Subcutaneous adipose tissue (tissue), 4 donors: ENCODE measurements around the gene MT1F. TPM values are rescaled to one million over a fixed set of nuclear protein-coding genes. Genes with fewer than 3 reads are reported as not detected.

Experiments used
- total RNA-seq, 4 donors: library from RNA; depleted of rRNA; stranded (reverse); fragments of >200 nt; gene quantifications; one replicate each; pipeline ENCODE4 v1.1.0, GENCODE V29; 2016
- TF ChIP-seq, protein P1 (sequence below): fragments of 450-650 bp; IDR thresholded peaks from one replicate; pipeline ENCODE4 v1.5.1; 2016; ENCODE audit warnings: low read depth, mild to moderate bottlenecking, control low read depth, antibody characterized with exemption, moderate library complexity

MT1F gene
- 10 to 100 TPM in 3 of 4 donors, 1 to 10 TPM in 1; 9.2 to 55.1 (median 11.8) TPM for total RNA-seq

DNA sequence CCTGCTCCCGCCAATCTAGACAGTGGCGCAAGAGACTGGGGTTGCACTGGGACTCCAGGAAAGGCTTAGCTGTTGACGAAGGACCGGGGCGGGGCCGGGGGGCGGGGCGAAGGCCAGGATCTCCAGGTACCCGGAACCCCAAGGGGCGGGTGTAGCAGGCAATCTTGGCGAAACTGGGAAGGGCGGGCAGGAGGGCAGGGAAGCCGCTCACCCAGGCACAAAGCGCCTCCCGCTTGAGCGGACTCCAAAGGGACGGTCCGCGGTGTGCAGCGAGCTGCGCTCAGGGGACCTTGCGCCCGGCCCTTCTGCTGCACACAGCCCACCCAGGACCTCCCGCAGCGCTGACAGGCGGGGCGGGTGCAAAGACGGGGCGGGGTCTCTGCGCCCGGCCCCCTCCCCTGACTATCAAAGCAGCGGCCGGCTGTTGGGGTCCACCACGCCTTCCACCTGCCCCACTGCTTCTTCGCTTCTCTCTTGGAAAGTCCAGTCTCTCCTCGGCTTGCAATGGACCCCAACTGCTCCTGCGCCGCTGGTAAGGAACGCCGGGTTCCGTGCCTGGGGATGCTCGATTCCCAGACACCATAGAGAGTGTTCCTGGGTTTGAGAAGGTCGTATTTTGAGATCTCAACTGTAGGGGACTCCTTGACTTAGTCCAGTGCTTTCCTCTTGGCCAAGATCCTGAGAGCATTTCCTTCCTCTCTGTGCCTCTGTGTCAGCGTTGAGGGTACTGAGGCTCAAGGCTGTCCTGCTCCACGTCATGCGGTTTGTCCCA, at the start of gene MT1F:
TSS of gene MT1F (plus strand) at position 405 of the 772 bp plus-strand sequence. CDS start at position 505, 100 bp downstream.
- TF ChIP-seq, protein P1, sequence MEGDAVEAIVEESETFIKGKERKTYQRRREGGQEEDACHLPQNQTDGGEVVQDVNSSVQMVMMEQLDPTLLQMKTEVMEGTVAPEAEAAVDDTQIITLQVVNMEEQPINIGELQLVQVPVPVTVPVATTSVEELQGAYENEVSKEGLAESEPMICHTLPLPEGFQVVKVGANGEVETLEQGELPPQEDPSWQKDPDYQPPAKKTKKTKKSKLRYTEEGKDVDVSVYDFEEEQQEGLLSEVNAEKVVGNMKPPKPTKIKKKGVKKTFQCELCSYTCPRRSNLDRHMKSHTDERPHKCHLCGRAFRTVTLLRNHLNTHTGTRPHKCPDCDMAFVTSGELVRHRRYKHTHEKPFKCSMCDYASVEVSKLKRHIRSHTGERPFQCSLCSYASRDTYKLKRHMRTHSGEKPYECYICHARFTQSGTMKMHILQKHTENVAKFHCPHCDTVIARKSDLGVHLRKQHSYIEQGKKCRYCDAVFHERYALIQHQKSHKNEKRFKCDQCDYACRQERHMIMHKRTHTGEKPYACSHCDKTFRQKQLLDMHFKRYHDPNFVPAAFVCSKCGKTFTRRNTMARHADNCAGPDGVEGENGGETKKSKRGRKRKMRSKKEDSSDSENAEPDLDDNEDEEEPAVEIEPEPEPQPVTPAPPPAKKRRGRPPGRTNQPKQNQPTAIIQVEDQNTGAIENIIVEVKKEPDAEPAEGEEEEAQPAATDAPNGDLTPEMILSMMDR, result no peak

DNA sequence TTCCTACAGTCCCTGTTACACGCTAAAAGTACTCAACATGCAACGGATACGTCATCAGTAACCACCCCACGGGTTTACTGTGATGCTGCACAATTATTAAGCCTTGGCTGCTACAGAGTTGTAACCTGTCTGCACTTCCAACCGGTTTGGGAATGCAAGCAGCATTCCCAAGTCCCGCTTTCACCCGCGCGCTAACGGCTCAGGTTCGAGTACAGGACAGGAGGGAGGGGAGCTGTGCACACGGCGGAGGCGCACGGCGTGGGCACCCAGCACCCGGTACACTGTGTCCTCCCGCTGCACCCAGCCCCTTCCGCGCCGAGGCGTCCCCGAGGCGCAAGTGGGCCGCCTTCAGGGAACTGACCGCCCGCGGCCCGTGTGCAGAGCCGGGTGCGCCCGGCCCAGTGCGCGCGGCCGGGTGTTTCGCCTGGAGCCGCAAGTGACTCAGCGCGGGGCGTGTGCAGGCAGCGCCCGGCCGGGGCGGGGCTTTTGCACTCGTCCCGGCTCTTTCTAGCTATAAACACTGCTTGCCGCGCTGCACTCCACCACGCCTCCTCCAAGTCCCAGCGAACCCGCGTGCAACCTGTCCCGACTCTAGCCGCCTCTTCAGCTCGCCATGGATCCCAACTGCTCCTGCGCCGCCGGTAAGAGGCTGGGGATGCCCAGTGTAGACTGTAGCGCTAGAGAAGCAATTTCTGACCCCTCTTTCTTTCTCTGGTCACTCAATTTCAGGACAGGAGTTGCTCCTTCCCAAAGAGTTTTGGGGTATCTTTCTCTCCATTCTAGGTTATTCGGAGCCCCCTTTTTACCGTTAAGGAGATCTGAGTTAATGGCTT, 49.5 kb upstream of the MT1F start, which contains the start of gene MT2A:
TSS of gene MT2A (plus strand) at position 542 of the 833 bp plus-strand sequence. CDS start at position 614, 72 bp downstream.
- TF ChIP-seq, protein P1, result no peak

- TF ChIP-seq, protein P1, result no peak
These were observed 48.8 kb upstream of the MT1F start for GRCh38 chr16:56608876-56609462.

- TF ChIP-seq, protein P1, result no peak
These were observed 48.3 kb upstream of the MT1F start for GRCh38 chr16:56609463-56609921.

DNA sequence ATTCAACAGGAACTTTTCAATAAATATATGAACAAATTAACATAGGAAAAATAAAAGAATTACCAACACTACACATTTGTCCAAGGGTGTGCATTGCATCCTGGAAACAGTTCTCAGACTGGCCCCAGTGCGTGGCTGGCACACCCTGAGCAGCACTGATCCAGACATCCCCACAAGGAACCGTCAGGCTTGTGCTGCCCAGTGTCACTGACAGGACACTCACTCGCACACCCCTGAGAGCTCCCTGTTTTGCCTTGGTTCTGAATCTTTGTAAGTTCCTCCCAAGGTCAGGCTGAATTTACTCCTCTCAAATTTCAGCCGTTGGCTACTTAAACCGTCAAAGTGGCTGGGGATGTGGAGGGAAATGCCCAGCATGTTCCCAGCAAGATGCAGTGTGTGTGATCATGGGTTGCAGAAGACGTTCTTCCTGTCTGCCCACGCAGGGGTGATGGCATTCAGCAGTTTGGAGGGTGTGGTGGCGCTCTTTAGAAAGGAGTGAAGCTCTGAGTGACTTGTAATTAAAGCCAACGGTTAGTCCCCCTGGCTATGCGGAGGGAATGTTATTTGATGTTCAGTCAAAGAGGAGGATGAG, 47.6 kb upstream of the MT1F start:
- TF ChIP-seq, protein P1, result no peak

GRCh38 chr16:56610609-56611111, 47.1 kb upstream of the MT1F start:
- TF ChIP-seq, protein P1, result no peak
